GM21526 (cell line): ENCODE data around the gene KDF1.
A peak's percentile ranks its signal among the peaks of the same experiment; 100 is the strongest.
"Not testable (repeated sequence)": the region's sequence is repeated elsewhere in the genome, so short reads cannot be mapped to it uniquely, and the experiment has no call there.

ENCODE experiments used
- ATAC-seq: cut with Tn5 transposase; IDR thresholded peaks from one replicate; pipeline ENCODE4 v1.9.1; 2021; ENCODE audit warnings: moderate library complexity; ENCODE audit not compliant: unreplicated experiment, low FRiP score

Gene KDF1

GRCh38 chr1:26960625-26960966, 328 bp upstream of the KDF1 start:
- no peak for ATAC-seq

- no peak for ATAC-seq
These were observed 998 bp downstream of the KDF1 start for GRCh38 chr1:26959270-26959669.

- no peak for ATAC-seq
These were observed 3.0 kb downstream of the KDF1 start for GRCh38 chr1:26957306-26957705.

- no peak for ATAC-seq
These were observed 3.9 kb downstream of the KDF1 start for GRCh38 chr1:26956321-26956720.

- no peak for ATAC-seq
These were observed 6.9 kb downstream of the KDF1 start for GRCh38 chr1:26953374-26953773.

GRCh38 chr1:26951821-26952497, 8.3 kb downstream of the KDF1 start:
- ATAC-seq = no peak

- no peak for ATAC-seq
These were observed 9.1 kb downstream of the KDF1 start for GRCh38 chr1:26951216-26951615.

- ATAC-seq = no peak
These were observed 9.7 kb downstream of the KDF1 start for GRCh38 chr1:26950602-26951001.

GRCh38 chr1:26949926-26950319, 10.3 kb downstream of the KDF1 start:
- no peak for ATAC-seq

- ATAC-seq = no peak
These were observed 10.9 kb downstream of the KDF1 start for GRCh38 chr1:26949266-26949925.

GRCh38 chr1:26948725-26949057, 11.6 kb downstream of the KDF1 start:
- not testable (repeated sequence) for ATAC-seq

GRCh38 chr1:26946270-26946669, 14.0 kb downstream of the KDF1 start:
- ATAC-seq = no peak

- no peak for ATAC-seq
These were observed 14.5 kb downstream of the KDF1 start for GRCh38 chr1:26945728-26946127.

GRCh38 chr1:26945138-26945537, 15.1 kb downstream of the KDF1 start:
- no peak for ATAC-seq

GRCh38 chr1:26942656-26943055, 17.6 kb downstream of the KDF1 start:
- no peak for ATAC-seq

GRCh38 chr1:26941311-26941710, 19.0 kb downstream of the KDF1 start:
- no peak for ATAC-seq

- ATAC-seq = no peak
These were observed 21.6 kb downstream of the KDF1 start for GRCh38 chr1:26938659-26939025.

- no peak for ATAC-seq
These were observed 22.1 kb downstream of the KDF1 start for GRCh38 chr1:26938004-26938658.

GRCh38 chr1:26936823-26937222, 23.4 kb downstream of the KDF1 start:
- ATAC-seq = no peak

- peak; percentile 58 for ATAC-seq
These were observed 27.7 kb downstream of the KDF1 start for GRCh38 chr1:26932531-26932930.

- ATAC-seq = no peak
These were observed 36.6 kb downstream of the KDF1 start for GRCh38 chr1:26923711-26924110.

GRCh38 chr1:26922901-26923300, 37.4 kb downstream of the KDF1 start:
- ATAC-seq = no peak
